HL-60 (cell line): ENCODE data around the gene ROMO1.

Experiments
- GABPA ChIP-seq: IDR thresholded peaks from 2 replicates; pipeline ENCODE4 v1.6.1; 2012; ENCODE audit warnings: low read depth
- POLR2AphosphoS5 ChIP-seq: IDR thresholded peaks from 2 replicates; pipeline ENCODE4 v1.6.1; 2012; ENCODE audit warnings: low read depth
- SPI1 ChIP-seq: IDR thresholded peaks from 2 replicates; pipeline ENCODE4 v1.6.1; 2012; ENCODE audit warnings: low read depth, mild to moderate bottlenecking, borderline replicate concordance
- TF ChIP-seq, protein P1 (sequence below): IDR thresholded peaks from one replicate; pipeline ENCODE4 v1.5.1; 2011; ENCODE audit warnings: low read length, control low read depth, inconsistent platforms; ENCODE audit not compliant: insufficient read depth
- TF ChIP-seq, protein P2 (sequence below): IDR thresholded peaks from 2 replicates; pipeline ENCODE4 v1.6.1; 2012; ENCODE audit warnings: low read depth; ENCODE audit not compliant: insufficient replicate concordance

DNA sequence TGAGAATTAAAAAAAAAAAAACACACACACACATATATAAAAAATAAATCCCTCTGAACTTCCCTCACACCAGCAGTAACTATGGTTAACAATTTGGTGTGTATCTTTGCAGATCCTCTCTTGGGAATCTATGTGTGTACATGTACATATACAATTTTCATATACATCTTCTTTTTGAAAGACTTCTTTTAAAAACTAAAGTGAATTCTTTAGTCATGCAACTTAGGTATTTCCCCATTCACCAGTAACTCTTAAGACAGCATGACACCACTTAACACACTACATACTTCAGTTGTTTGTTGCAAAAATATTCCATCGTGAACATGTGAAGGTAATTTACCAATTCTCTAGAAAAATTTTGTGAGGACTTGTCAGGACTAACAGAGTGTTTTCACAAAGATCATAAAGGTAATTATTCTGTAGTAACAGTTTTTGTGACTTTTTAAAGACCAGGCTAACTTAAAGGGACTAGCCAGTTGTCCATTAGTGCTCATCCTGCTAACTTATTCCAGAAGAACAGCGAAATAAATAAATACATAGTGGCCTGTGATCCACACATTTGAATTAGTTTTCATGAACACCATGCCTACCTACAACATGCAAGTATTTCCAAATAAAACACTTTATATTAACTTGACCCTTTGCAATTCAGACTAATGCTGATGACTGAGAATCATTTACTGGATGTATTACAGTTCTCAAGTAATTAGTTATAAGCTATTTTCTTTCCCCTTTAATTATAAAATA lies 30.8 kb downstream of the ROMO1 start:
- TF ChIP-seq, protein P1, sequence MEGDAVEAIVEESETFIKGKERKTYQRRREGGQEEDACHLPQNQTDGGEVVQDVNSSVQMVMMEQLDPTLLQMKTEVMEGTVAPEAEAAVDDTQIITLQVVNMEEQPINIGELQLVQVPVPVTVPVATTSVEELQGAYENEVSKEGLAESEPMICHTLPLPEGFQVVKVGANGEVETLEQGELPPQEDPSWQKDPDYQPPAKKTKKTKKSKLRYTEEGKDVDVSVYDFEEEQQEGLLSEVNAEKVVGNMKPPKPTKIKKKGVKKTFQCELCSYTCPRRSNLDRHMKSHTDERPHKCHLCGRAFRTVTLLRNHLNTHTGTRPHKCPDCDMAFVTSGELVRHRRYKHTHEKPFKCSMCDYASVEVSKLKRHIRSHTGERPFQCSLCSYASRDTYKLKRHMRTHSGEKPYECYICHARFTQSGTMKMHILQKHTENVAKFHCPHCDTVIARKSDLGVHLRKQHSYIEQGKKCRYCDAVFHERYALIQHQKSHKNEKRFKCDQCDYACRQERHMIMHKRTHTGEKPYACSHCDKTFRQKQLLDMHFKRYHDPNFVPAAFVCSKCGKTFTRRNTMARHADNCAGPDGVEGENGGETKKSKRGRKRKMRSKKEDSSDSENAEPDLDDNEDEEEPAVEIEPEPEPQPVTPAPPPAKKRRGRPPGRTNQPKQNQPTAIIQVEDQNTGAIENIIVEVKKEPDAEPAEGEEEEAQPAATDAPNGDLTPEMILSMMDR = no peak
- no peak for TF ChIP-seq POLR2AphosphoS5
- no peak for TF ChIP-seq GABPA
- TF ChIP-seq, protein P2, sequence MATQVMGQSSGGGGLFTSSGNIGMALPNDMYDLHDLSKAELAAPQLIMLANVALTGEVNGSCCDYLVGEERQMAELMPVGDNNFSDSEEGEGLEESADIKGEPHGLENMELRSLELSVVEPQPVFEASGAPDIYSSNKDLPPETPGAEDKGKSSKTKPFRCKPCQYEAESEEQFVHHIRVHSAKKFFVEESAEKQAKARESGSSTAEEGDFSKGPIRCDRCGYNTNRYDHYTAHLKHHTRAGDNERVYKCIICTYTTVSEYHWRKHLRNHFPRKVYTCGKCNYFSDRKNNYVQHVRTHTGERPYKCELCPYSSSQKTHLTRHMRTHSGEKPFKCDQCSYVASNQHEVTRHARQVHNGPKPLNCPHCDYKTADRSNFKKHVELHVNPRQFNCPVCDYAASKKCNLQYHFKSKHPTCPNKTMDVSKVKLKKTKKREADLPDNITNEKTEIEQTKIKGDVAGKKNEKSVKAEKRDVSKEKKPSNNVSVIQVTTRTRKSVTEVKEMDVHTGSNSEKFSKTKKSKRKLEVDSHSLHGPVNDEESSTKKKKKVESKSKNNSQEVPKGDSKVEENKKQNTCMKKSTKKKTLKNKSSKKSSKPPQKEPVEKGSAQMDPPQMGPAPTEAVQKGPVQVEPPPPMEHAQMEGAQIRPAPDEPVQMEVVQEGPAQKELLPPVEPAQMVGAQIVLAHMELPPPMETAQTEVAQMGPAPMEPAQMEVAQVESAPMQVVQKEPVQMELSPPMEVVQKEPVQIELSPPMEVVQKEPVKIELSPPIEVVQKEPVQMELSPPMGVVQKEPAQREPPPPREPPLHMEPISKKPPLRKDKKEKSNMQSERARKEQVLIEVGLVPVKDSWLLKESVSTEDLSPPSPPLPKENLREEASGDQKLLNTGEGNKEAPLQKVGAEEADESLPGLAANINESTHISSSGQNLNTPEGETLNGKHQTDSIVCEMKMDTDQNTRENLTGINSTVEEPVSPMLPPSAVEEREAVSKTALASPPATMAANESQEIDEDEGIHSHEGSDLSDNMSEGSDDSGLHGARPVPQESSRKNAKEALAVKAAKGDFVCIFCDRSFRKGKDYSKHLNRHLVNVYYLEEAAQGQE = no peak
- TF ChIP-seq SPI1 = no peak
